SK-N-SH (cell line): ENCODE data around the gene IFT122. TPM values are rescaled to one million over a fixed set of nuclear protein-coding genes. Genes with fewer than 3 reads are reported as not detected.
A peak's percentile ranks its signal among the peaks of the same experiment; 100 is the strongest.
"Not testable (repeated sequence)": the region's sequence is repeated elsewhere in the genome, so short reads cannot be mapped to it uniquely, and the experiment has no call there.

Source experiments
- CTCF ChIA-PET: fragments of 300-600, 350-600 bp; formaldehyde crosslinking; extraction: SDS; loops from one replicate; lab custom pipeline; 2021; lab: Yijun Ruan, JAX
- POLR2A ChIA-PET: fragments of 350-600 bp; sonication (Branson Sonifier 250); formaldehyde crosslinking; extraction: SDS; loops from one replicate; lab custom pipeline; 2020; ENCODE audit warnings: antibody characterized with exemption, inconsistent platforms; lab: Yijun Ruan, JAX
- DNase-seq: peaks from one replicate; pipeline ENCODE4 v3.0.0; 2012
- H2AFZ ChIP-seq: fragments of 200-600 bp; sonication (generic); 2 replicates; pipeline ENCODE4 v1.8.1; 2016; ENCODE audit warnings: antibody characterized with exemption, mild to moderate bottlenecking, low read depth
- H3F3A ChIP-seq: fragments of 200-600 bp; sonication (generic); replicated peaks from 2 replicates; pipeline ENCODE3; 2016; ENCODE audit warnings: antibody characterized with exemption, mild to moderate bottlenecking; ENCODE audit not compliant: insufficient read depth
- H3K27ac ChIP-seq, 2 experiments: fragments of 200-500 bp in 1 of 2; fragments of 200-600 bp in 1 of 2; sonication (Bioruptor generic) in 1 of 2; sonication (generic), shearing (Covaris generic) in 1 of 2; 2 replicates each; pipeline versions ENCODE4 v1.5.1 to v1.6.1; 2014 to 2016; ENCODE audit warnings: low read depth in 2 of 2, inconsistent platforms in 1 of 2, low read length in 1 of 2, mild to moderate bottlenecking in 1 of 2, mixed read lengths in 1 of 2
- H3K27me3 ChIP-seq: fragments of 200-600 bp; sonication (generic), shearing (Covaris generic); 2 replicates; pipeline ENCODE4 v1.6.1; 2016; ENCODE audit warnings: mixed run types; ENCODE audit not compliant: insufficient read depth
- H3K36me3 ChIP-seq, 2 experiments: fragments of 200-500 bp in 1 of 2; fragments of 200-600 bp in 1 of 2; sonication (Bioruptor generic) in 1 of 2; sonication (generic) in 1 of 2; replicated peaks in 1 of 2; 2 replicates each; pipeline versions ENCODE3 to v1.5.1; 2014 to 2016; ENCODE audit warnings: low read length in 1 of 2, mild to moderate bottlenecking in 1 of 2; ENCODE audit not compliant: insufficient read depth in 2 of 2, control insufficient read depth in 1 of 2
- H3K4me1 ChIP-seq, 2 experiments: fragments of 200-500 bp in 1 of 2; fragments of 200-600 bp in 1 of 2; sonication (Bioruptor generic) in 1 of 2; sonication (generic), shearing (Covaris generic) in 1 of 2; 2 replicates each; pipeline versions ENCODE4 v1.5.1 to v1.6.1; 2014 to 2016; ENCODE audit warnings: low read depth in 1 of 2, low read length in 1 of 2, mixed run types in 1 of 2; ENCODE audit not compliant: insufficient read depth in 2 of 2, control insufficient read depth in 1 of 2
- H3K4me2 ChIP-seq: fragments of 200-600 bp; sonication (generic), shearing (Covaris generic); 2 replicates; pipeline ENCODE4 v1.6.1; 2017; ENCODE audit warnings: mixed run types
- H3K4me3 ChIP-seq, 2 experiments: fragments of 200-500 bp in 1 of 2; fragments of 200-600 bp in 1 of 2; sonication (Bioruptor generic) in 1 of 2; sonication (generic), shearing (Covaris generic) in 1 of 2; 2 replicates each; pipeline versions ENCODE4 v1.5.1 to v1.8.1; 2014 to 2016; ENCODE audit warnings: low read depth in 2 of 2, inconsistent platforms in 1 of 2, low read length in 1 of 2, mild to moderate bottlenecking in 1 of 2, mixed read lengths in 1 of 2, moderate library complexity in 1 of 2
- H3K79me2 ChIP-seq: fragments of 200-600 bp; sonication (generic); 2 replicates; pipeline ENCODE4 v1.8.1; 2017; ENCODE audit warnings: mild to moderate bottlenecking; ENCODE audit not compliant: insufficient read depth
- H3K9ac ChIP-seq: fragments of 200-600 bp; sonication (generic); 2 replicates; pipeline ENCODE4 v1.6.1; 2017; ENCODE audit warnings: mixed run types
- H3K9me2 ChIP-seq: fragments of 200-600 bp; sonication (generic); 2 replicates; pipeline ENCODE4 v1.6.1; 2017; ENCODE audit warnings: mixed run types
- H3K9me3 ChIP-seq: fragments of 200-600 bp; sonication (generic); 2 replicates; pipeline ENCODE4 v1.6.1; 2017; ENCODE audit warnings: mixed run types, mild to moderate bottlenecking, moderate library complexity
- H4K20me1 ChIP-seq: fragments of 200-600 bp; sonication (generic); 2 replicates; pipeline ENCODE4 v1.6.1; 2017; ENCODE audit warnings: mild to moderate bottlenecking, mixed run types; ENCODE audit not compliant: insufficient read depth
- ELF1 ChIP-seq: IDR thresholded peaks from 2 replicates; pipeline ENCODE4 v1.4.0; 2012
- EZH2phosphoT487 ChIP-seq: fragments of 200-600 bp; sonication (generic); IDR thresholded peaks from 2 replicates; pipeline ENCODE4 v1.6.1; 2017; ENCODE audit warnings: low read depth, mixed run types, mild to moderate bottlenecking, antibody characterized with exemption, moderate library complexity, borderline replicate concordance
- FOSL2 ChIP-seq: IDR thresholded peaks from 2 replicates; pipeline ENCODE4 v1.4.0; 2012; ENCODE audit warnings: low read depth, mild to moderate bottlenecking, moderate library complexity, borderline replicate concordance
- MEF2A ChIP-seq: IDR thresholded peaks from 2 replicates; pipeline ENCODE4 v1.4.0; 2012; ENCODE audit warnings: low read depth, borderline replicate concordance
- MXI1 ChIP-seq: IDR thresholded peaks from 2 replicates; pipeline ENCODE4 v1.6.1; 2012; ENCODE audit warnings: mild to moderate bottlenecking, low read depth, low read length, improper control_type of control experiment
- NRF1 ChIP-seq: IDR thresholded peaks from 2 replicates; pipeline ENCODE4 v1.6.1; 2012; ENCODE audit warnings: low read depth, mild to moderate bottlenecking, low read length
- RFX5 ChIP-seq: IDR thresholded peaks from 2 replicates; pipeline ENCODE4 v1.6.1; 2012; ENCODE audit warnings: mild to moderate bottlenecking, improper control_type of control experiment, low read length
- TAF1 ChIP-seq: IDR thresholded peaks from 2 replicates; pipeline ENCODE4 v1.6.1; 2012; ENCODE audit warnings: low read depth, mild to moderate bottlenecking, low read length, moderate library complexity, borderline replicate concordance
- WGBS: methylation state at CpG from one replicate; pipeline ENCODE4 v1.1.6; 2017; ENCODE audit warnings: low lambda C conversion rate; 5-methylcytosine and 5-hydroxymethylcytosine counted together
- polyA plus RNA-seq, 3 experiments: library from polyadenylated mRNA; depleted of rRNA; stranded (reverse); fragments of >200 nt; gene quantifications; 2 replicates each; pipeline ENCODE4 v1.2.3, GENCODE V29; 2012
- TF ChIP-seq, protein P1 (sequence below): IDR thresholded peaks from 2 replicates; pipeline ENCODE4 v1.4.0; 2012; ENCODE audit warnings: low read depth, borderline replicate concordance
- TF ChIP-seq, protein P2 (sequence below): IDR thresholded peaks from 2 replicates; pipeline ENCODE4; 2012

IFT122 gene
- polyA plus RNA-seq, 1 of the 3 experiments (the other 2 are of a cell fraction) = 20.1 TPM

DNA sequence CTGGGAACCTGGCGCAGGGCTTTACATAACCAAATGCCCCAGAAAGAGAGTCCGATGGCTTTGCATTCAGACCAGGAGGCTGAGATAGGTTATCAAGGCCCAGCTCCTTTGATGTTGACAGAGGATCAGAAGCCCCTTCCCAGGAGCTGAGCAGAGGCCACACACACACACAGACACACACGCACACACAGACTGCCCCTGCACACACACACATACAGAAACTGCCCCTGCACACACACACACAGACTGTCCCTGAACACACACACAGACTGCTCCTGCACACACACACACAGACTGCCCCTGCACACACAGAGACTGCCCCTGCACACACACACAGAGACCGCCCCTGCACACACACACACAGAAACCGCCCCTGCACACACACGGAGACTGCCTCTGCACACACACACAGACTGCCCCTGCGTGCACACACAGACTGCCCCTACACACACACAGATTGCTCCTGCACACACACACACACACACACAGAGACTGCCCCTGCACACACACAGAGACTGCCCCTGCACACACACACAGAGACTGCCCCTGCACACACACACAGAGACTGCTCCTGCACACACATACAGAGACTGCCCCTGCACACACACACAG, 75.9 kb downstream of the IFT122 start:
- H3F3A ChIP-seq, H4K20me1 ChIP-seq, H3K27me3 ChIP-seq, H3K9ac ChIP-seq, POLR2A ChIA-PET, H2AFZ ChIP-seq, CTCF ChIA-PET, H3K36me3 ChIP-seq, H3K9me2 ChIP-seq, H3K79me2 ChIP-seq, H3K4me2 ChIP-seq, H3K4me3 ChIP-seq, H3K27ac ChIP-seq, H3K9me3 ChIP-seq, DNase-seq: not testable (repeated sequence)
- H3K4me1 ChIP-seq = peaks cover 0 to 11% of the 10 kb centered on the region in 2 experiments; a peak in 2 of 4 replicates
- WGBS = 93% methylated on average over 7 of the region's 7 CpGs

DNA sequence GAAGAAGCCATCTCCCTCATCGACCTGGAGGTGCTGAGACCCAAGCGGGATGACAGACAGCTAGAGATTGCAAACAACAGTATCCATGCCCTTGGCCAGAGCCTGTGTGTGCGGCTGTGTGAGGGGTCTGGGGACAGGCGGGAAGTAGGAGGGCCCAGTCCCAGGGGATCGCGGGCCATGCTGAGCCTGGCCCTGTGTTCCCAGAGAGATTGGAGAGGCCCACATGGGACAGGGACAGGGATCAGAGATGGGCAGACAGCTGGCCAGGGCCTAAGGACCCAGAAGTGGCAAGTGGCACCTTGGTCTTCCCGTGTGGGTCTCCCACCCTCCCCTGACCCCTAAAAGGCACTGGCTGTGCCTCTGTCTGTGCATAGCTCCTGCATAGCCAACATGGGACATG, 77.5 kb downstream of the IFT122 start:
- Histone ChIP-seq H3K9me2 (no peaks in the 10 kb centered on the region), H3K36me3 (no peaks in the 10 kb centered on the region), H3K27ac (no peak overlapping the region), H3F3A (no peaks in the 10 kb centered on the region), H3K27me3 (no peaks in the 10 kb centered on the region), H3K4me3 (no peak overlapping the region), H2AFZ (no peak overlapping the region), H4K20me1 (no peaks in the 10 kb centered on the region), H3K9ac (no peak overlapping the region), H3K4me2 (no peak overlapping the region), H3K9me3 (no peaks in the 10 kb centered on the region), H3K4me1 (peaks cover 0 to 15% of the 10 kb centered on the region in 2 experiments; a peak in 2 of 4 replicates), H3K79me2 (no peaks in the 10 kb centered on the region)
- ChIA-PET POLR2A (interaction anchor here (1.1 kb wide), 1 partner anchor 11 kb away, joined by 3 read pairs; no protein-coding TSS in a partner anchor), CTCF (no interaction called here)
- TF ChIP-seq, protein P1, sequence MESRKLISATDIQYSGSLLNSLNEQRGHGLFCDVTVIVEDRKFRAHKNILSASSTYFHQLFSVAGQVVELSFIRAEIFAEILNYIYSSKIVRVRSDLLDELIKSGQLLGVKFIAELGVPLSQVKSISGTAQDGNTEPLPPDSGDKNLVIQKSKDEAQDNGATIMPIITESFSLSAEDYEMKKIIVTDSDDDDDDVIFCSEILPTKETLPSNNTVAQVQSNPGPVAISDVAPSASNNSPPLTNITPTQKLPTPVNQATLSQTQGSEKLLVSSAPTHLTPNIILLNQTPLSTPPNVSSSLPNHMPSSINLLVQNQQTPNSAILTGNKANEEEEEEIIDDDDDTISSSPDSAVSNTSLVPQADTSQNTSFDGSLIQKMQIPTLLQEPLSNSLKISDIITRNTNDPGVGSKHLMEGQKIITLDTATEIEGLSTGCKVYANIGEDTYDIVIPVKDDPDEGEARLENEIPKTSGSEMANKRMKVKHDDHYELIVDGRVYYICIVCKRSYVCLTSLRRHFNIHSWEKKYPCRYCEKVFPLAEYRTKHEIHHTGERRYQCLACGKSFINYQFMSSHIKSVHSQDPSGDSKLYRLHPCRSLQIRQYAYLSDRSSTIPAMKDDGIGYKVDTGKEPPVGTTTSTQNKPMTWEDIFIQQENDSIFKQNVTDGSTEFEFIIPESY = no peak
- TF ChIP-seq, protein P2, sequence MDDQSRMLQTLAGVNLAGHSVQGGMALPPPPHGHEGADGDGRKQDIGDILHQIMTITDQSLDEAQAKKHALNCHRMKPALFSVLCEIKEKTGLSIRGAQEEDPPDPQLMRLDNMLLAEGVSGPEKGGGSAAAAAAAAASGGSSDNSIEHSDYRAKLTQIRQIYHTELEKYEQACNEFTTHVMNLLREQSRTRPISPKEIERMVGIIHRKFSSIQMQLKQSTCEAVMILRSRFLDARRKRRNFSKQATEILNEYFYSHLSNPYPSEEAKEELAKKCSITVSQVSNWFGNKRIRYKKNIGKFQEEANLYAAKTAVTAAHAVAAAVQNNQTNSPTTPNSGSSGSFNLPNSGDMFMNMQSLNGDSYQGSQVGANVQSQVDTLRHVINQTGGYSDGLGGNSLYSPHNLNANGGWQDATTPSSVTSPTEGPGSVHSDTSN = no peak
- TF ChIP-seq EZH2phosphoT487 (no peak), NRF1 (no peak), TAF1 (no peak), MXI1 (no peak), RFX5 (no peak), ELF1 (no peak), FOSL2 (no peak), MEF2A (no peak)
- DNase-seq = peak; percentile 23
- WGBS = 85% methylated on average over 6 of the region's 7 CpGs
